ENCODE results near the gene HYOU1.
"Not testable (repeated sequence)": the region's sequence is repeated elsewhere in the genome, so short reads cannot be mapped to it uniquely, and the experiment has no call there.

DNA sequence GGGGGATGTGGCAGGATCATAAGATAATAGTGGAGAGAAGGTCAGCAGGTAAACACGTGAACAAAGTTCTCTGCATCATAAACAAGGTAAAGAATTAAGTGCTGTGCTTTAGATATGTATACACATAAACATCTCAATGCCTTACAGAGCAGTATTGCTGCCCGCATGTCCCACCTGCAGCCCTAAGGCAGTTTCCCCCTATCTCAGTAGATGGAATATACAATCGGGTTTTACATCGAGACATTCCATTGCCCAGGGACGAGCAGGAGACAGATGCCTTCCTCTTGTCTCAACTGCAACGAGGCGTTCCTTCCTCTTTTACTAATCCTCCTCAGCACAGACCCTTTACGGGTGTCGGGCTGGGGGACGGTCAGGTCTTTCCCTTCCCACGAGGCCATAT, 17.5 kb downstream of the HYOU1 start:
- TF ChIP-seq, protein P1, sequence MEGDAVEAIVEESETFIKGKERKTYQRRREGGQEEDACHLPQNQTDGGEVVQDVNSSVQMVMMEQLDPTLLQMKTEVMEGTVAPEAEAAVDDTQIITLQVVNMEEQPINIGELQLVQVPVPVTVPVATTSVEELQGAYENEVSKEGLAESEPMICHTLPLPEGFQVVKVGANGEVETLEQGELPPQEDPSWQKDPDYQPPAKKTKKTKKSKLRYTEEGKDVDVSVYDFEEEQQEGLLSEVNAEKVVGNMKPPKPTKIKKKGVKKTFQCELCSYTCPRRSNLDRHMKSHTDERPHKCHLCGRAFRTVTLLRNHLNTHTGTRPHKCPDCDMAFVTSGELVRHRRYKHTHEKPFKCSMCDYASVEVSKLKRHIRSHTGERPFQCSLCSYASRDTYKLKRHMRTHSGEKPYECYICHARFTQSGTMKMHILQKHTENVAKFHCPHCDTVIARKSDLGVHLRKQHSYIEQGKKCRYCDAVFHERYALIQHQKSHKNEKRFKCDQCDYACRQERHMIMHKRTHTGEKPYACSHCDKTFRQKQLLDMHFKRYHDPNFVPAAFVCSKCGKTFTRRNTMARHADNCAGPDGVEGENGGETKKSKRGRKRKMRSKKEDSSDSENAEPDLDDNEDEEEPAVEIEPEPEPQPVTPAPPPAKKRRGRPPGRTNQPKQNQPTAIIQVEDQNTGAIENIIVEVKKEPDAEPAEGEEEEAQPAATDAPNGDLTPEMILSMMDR (IDR thresholded peaks at IDR 0.05) = not testable (repeated sequence)
- not testable (repeated sequence) for TF ChIP-seq POLR2A (IDR thresholded peaks at IDR 0.05)

Measured in uterus (tissue), 2 donors.